Measurements from ENCODE around the gene STK10.

The STK10 gene

DNA sequence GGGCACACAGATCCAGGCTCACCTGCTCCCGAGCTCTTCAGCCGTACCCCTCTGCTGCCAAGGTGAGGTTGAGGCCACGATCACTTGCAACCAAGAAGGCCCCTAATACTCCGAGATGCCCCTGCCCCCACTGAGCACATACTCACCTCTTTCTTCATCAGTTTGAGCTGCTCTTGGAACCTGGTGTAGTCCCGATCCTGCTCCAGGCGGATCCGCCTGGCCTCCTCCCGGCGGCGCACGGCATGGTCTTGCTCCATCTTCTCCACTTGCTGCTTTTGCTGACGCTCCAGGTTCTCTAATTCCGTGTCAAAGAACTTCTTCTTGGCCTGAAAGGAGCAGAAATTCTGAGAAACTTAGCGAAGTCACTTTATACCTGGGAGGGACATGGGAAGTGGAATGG lies 105.8 kb downstream of the STK10 start:
- DNase-seq = no peak

DNA sequence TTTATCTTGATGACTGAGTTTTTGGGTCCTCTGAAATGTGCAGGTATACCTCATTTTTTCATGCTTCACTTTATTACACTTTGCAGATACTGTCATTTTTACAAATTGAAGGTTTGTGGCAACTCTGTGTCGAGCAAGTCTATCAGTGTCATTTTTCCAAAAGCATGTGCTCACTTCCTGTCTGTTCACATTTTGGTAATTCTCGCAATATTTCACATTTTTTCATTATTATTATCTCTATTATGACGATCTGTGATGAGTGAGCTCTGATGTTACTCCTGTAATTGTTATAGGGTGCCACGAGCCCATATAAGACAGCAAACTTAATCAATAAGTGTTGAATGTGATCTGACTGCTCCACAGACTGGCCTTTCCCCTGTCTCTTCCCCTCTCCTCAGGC lies 108.1 kb downstream of the STK10 start:
- DNase-seq = no peak

DNA sequence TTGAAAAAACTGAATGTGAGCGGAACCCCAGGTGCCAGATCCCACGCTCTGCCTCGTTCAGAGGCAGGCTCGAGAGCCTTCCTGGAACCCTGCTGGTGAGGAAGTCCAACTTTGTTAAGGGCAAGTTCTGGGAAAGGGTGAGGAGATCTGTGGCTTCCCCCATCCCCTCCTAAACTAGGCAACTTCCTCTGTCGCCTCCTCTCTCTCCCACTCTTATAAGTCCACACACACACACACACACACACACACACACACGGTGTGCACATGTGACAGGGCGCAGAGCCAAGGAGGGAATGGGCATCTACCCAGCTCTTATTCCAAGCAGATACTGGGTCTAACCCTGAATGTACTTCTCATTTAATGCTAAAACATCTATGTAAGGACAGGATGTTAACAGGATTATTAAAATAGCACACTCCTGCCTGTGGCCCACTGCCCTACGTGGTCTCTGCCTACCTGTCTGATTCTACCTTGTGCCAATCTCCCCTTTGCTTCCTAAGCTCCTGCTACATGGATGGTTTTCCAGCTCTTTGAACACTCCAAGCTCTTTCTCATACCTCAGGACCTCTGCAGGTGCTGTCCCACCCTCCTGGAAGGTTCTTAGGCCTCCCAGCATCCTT lies 109.2 kb downstream of the STK10 start:
- no peak for DNase-seq

DNA sequence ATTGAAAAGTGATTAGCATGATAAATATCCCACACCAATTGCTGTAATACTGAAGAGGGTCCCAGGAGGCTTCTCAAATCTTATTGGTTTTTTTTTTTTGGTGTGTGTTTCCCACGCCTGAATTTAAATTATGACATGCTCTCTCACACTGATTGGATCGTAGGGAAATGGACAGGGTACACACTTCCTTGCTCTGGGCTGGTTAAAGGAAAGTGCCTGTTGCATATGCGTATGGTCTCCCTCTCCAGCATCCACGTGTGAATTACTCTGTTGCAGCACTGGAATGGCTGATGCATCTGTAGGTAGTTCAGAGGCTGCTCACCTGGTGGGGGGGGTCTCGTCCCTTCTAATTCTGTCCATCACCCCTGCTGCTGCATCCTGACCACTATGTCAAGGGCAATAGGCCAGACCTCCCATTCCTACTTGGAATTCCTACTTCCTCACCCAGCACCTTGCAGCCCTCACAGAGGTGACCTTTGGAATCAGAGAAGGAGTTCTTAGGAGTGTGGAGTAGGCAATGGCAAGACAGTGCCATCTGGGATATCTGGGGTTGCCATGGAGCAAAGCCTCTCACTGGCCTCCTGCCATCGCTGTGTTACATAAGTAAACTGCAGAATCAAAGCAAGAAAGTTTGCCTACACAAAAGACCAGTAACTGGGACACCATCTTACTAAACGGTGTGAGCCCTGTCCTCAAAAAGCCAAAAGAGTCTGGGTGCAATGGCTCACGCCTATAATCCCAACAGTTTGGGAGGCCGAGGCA lies 110.2 kb downstream of the STK10 start:
- DNase-seq = no peak

DNA sequence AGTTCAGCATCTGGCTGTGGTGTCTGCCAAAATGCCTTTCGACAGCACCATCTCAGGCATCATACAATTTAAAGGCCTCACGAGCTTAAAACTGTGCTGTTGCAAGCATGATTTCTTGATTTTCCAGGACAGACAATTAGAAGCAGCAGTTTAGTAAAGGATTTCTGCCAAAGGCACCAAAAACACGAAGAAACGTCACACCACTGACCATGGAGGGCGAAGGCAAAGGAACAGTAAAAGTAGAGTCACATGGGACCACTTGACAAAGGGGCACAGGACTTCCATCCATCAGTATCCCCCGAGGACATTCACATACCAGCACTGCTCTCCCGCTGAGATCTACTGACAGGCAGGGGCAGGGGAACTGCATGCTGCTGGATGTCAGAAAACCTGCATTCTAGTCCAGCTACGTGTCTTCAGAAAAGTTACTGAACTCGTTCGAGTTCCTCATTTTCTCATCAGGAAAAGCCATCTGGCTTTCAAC lies 111.2 kb downstream of the STK10 start:
- no peak for DNase-seq

DNA sequence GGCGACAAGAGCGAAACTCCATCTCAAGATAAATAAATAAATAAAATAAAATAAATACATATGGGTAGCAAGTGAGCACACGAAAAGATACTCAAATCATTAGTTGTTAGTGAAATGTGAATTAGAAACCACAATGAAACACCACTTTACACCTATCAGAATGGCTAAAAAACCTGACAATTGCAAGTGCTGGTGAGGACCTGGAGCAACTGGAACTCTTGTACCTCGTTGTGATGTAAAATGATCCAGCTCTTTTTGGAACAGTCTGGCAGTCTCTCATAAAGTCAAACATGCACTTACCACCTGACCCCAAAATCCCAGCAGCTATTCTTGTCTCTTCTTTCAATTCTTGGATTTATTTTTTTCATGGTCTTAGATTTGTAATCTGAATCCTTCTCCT lies 112.4 kb downstream of the STK10 start:
- no peak for DNase-seq

DNA sequence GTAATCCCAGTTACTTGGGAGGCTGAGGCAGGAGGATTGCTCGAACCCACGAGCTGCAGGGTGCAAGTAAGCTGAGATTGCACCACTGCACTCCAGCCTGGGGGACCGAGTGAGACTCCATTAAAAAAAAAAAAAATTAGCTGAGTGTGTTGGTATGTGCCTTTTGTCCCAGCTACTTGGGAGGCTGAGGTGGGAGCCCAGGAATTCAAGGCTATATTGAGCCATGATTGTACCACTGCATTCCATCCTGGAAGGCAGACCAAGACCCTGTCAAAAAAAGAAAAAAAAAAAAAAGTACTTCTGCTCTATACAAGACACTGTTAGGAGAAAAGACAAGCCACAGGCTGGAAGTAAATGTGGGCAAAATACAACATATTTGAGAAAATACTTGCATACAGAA lies 113.1 kb downstream of the STK10 start:
- no peak for DNase-seq

DNA sequence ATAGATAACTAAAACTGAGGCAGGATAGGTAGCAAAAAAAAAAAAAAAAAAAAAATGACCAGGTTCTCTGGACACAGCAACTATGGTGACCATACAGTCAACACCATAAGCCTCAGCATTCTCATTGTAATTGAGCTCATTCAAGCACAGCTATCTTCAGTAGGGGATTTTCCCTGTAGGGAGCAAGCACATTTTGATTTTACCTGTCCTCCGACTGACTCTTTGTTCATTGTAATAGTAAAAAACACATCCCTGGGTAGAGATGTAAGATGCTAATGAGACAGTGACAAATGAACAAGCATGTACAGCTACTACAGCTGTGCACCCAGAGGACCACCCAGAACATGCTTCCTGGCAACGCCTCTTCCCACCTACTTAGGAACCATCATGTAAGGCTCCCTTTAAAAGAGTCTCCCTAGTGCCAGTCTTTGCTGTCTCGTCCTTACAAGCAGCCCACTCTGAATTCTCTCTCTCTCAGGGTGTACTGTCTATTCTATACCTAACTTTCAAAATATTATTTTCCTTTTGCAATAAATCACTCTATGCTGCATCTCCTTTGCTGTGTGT lies 116.6 kb downstream of the STK10 start:
- DNase-seq = no peak

DNA sequence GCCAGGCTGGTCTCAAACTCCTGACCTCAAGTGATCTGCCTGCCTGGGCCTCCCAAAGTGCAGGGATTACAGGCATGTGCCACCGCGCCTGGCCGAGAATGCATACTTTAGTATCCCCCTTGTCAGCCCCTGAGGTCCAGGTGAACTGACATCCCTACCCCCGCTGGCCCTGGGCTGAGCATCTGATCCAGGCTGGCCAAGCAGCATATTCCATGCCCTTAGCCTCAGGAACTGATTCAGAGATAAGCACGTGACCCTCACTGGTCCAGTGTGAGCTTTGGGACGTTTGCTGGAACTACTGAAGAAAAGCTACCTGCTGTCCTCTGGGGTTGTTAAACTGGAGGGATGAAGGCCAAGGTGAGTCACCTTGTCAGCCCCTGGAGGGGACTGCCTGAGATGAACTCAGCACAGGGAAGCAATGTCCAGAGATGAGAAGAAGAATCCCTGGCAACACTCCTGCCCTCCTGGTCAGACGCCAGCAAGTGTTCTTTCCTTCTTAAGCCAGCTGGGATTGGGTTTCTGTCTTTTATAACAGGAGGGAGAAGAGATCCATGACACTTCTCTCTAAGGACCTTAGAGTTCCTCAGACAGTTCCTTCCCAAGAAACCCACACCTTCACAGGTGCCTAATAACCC lies 122.5 kb downstream of the STK10 start:
- no peak for DNase-seq

DNA sequence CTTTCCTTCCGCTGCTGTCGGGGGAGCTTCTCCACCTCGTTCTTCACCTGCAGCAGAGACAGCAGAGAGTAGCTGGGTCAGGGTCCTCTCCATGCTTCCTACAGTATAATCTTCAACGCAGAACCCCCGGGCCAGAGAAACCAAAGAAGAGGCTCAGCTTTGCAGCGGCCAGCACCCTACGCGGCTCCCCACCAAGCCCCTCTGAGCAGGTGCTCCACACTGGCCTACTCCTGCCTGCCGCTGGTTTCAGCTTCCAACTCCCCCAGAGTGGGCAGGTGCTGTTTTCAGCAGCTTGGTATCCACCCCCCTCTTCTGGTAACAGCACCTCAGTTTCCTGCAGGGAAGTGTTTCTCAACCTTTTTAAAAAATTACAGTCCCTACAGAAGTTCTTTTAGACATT lies 123.3 kb downstream of the STK10 start:
- DNase-seq = no peak

DNA sequence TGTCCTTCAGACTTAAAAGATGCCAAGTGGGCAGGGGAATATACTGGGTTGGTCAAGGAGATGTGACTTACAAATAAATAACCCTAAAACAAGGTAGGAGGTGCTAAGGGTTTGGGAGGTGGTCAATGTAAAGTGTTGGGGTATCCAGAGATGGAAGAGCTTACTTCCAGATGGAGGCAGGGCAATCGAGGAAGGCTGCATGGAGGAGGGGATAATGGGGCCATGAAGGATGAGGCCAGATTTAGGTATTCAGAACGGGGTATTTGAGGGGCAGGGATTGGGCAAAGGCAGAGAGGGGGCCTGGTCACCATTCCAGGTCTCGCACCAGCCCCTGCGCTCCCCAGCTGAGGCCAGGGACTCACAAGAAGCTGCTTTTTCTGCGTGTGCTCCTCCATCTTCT lies 123.7 kb downstream of the STK10 start:
- DNase-seq = no peak

DNA sequence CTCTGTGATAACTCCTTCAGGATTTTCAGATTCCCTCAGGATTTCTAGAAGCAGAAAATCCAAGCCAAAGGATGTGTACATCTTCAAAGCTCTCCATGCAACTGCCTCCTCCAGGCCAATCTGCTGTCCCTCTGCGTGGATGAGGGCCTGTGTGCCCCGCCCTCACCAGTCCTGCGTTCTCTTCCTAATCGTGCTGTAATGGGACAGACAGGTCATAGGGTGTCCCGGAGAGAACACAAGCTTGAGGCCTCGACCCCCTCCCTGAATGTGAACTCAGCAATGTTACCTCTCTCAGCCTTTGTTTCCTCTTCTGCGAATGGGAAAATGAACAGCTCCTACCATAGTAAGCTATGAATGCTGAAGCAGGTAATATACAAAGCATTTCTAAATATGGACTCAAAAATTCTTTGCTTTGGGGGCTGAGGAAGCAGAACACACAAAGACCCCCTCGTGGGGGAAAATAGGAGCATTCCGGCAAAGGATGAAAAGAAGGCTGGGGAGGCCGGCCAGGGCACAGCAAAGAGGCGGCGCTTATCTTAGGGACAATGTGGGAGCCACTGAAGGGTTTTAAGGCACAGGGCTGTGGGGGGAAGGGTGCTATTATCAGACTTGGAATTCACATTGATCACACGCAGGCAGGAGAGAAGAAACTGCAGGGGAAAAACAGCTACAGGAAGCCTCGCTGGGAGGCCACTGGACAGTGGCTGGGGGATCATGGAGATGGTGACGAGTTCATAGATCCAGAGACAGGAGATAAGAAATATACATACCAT lies 124.4 kb downstream of the STK10 start:
- DNase-seq = no peak

DNA sequence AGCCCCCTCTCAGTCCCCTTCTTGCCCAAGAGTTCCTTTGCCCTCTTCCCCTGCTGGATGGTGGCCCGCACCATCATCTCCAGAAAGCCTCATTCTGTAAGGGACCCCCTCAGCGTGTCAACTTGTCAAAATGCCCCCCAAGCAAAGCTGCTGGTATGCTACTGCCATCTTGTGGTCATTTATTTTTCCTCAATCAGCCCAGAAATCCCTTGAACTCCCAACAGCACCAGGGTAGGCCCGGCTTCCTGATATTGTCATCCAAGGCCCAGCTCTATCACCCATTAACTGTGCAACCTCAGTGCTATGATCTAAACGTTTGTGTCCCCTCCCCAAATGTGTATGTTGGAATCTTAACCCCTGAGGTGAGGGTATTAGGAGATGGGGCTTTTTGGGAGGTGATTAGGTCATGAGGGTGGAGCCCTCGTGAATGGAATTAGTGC lies 128.3 kb downstream of the STK10 start:
- DNase-seq = no peak

DNA sequence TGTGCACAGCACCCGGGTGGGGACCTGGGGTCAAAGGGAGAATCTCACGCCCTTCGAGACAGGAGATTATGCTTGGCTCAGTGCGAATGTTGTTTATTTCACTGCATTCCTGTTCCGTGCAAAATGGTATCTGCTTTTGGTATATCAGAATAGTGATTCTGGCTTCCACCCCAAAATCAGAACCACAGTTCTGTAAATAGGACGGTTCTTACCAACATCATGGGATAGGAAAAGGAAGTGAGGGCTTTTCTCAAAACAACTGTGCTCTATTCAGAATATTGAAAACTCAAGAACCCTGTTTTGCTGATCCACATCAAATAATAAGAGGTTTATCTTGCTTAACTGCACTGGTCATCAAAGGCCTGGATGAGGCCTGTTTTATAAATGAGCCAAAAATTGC lies 129.9 kb downstream of the STK10 start:
- no peak for DNase-seq

DNA sequence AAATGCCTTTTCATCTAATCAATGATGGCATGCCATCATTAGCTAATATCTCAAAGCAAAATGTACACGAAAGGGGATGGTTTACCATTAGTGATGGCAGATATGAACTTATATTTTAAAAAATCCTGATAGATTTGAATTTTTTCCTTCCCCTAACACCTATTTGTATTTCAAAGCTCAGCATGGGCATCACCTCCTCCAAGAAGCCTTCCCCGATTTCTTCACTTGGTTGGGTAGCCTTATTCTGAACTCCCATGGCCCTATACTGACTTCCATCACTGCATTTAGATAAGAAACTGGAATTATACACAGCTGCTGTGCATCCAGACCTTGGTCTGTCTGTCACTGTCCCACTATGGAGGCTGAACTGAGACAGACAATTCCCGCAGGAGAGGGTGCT lies 132.0 kb downstream of the STK10 start:
- no peak for DNase-seq

DNA sequence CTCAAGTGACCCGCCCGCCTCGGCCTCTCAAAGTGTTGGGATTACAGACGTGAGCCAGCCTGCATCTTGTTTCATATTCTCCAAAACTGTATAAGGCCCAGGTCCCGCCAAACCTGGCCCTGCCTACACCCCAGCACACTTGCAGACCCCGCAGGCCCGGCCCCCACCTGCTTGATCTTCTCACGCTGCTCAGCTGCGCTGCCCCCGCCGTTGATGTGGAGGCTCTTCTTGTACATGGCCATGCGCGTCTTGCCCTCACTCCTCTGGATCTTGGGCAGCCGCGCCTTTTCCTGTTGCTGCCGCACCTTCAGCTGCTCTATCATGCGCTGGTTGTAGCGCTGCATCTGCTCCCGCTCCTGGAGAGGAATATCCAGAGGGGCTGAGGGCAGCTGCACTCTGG lies 132.6 kb downstream of the STK10 start:
- DNase-seq = no peak

DNA sequence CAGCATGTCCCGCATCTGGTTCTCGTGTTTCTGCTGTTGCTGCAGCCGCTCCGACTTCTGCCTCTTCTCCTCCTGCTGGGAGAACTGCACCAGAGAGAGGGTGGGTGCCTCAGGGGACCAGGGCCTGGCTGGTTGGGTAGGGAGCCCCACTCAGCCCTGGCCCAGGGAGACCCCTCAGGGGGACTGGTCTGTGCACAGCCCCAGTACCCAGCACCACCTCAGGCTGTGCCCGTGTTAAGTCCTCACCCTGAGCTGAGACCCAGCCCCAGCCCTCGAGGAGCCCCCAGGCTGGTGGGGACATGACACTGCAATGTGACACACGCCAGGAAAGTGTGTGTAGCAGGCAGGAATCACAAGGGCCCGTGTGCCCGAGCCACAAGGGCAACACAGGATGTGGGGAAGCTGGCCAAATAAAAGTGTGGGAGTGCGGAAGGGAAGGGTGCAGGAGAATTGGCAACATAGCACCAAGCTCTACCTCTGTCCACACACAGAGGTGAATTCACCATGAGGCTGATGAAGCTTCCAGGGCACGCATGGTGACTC lies 133.3 kb downstream of the STK10 start:
- DNase-seq = no peak

DNA sequence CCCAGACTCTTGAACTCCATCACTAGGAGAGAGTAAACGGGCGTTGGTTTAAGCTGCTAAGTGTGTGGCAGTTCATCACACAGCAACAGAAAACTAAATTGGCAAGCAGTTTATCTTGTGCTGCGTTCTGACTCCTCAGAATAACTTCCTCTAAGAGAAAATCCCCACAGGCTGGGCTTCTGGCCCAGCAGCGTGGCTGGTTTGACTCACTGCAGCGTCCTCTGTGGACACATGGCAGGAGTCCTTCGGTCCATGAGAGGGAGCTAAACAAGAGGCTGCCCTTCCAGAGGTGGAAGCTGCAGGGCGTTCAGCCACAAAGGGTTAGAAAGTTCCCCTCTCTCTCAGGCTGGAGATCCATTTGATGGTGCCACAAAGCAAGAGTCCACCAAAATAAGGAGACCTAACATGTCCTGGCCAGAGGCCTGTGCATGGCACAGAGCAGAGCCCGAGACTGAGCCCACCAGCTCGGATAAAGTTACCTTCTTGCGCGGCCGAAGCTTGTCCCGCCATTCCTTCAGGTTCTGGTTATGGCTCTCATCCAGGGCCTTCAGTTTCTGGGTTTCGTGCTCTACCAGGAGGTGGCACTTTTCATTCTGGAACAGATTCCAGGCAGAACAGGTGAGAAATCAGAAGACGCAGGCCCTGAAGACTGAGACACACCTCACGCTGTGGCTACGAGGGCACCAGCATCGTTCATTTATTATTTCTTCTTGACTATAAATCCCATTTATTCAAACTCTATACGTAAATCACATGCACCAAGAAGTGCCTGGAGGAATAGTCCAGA lies 135.4 kb downstream of the STK10 start:
- no peak for DNase-seq

DNA sequence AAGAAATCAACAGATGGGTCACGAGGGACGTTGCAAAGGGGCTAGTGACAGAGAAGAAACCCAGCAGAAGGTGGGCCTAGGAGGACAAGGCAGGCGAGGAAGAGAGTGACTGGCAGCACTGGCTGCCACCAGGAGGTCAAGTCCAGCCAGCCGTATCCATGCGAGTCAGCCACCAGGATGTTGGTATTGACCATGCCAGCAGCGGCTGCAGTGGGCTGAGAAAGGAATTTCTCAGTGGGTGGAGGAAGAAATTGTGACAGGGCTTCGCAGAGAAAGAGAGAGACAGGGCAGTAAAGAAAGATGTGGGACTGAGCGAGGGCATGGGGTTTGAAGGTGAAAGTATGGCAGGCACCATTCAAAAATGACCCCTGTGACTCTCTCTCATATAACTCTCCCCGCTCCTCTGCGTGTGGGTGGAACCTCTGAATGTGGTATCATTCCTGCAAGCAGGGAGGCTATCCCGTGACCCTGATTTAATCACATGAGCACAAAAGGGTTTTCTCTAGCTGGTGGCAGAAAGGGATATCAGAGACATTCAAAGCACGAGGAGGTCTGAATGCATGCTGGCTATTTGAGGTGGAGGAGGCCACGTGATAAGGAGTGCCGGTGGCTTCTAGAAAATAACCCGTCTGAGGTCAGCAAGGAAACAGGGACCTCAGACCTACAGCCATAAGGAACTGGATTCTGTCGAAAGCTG lies 136.2 kb downstream of the STK10 start:
- no peak for DNase-seq

DNA sequence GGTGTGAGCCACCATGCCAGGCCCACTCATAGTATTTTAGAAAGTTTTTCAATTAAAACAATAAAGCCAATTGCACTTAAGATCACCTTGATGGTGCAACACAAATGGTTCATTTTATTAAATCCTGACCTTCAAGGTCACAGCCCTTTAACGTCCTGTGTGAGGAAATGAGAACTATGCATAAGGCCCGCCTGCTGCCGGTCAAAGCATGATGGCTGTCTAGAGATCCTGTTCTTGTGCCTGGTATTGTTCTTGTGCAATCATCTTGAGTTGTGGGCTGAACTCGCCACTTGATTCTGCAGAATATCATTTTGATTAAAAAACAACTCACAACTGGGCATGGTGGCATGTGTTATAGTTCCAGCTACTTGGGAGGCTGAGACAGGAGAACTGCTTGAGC lies 137.9 kb downstream of the STK10 start:
- DNase-seq = no peak

DNA sequence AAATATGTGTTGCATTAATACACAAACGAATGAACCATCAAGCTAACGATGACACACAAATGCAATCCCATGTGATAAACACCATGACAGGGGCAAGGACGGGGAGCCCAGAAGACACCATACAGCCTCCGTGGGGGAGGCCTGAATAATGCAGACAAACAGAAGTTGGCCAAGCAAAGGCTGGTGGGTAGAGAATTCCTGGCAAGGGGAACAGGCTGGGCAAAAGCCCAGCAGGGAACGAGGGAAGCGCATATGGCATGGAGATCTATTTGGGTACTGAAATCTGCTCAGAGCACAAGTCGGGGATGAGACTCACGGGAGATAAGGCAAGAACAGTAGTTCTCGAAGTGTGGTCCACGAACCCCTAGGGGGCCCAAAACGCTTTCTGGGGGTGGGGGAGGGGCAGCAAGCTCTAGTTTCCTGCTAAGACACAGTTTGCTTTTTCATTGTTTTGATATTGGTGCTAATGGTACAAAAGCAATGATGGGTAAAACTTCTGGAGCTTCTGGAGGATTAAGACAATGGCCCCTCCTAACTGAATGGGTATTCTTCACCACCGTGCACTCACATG lies 138.7 kb downstream of the STK10 start:
- no peak for DNase-seq

Data from activated CD4-positive, alpha-beta T cell treated with anti-CD3 and anti-CD28 coated beads for 48 hours (primary cell).